ENCODE measurements around the gene PANK2. TPM values are rescaled to one million over a fixed set of nuclear protein-coding genes. Genes with fewer than 3 reads are reported as not detected.
A peak's percentile ranks its signal among the peaks of the same experiment; 100 is the strongest.

PANK2 gene
- total RNA-seq, 1 experiment from 2014 or later: 62.7 TPM

DNA sequence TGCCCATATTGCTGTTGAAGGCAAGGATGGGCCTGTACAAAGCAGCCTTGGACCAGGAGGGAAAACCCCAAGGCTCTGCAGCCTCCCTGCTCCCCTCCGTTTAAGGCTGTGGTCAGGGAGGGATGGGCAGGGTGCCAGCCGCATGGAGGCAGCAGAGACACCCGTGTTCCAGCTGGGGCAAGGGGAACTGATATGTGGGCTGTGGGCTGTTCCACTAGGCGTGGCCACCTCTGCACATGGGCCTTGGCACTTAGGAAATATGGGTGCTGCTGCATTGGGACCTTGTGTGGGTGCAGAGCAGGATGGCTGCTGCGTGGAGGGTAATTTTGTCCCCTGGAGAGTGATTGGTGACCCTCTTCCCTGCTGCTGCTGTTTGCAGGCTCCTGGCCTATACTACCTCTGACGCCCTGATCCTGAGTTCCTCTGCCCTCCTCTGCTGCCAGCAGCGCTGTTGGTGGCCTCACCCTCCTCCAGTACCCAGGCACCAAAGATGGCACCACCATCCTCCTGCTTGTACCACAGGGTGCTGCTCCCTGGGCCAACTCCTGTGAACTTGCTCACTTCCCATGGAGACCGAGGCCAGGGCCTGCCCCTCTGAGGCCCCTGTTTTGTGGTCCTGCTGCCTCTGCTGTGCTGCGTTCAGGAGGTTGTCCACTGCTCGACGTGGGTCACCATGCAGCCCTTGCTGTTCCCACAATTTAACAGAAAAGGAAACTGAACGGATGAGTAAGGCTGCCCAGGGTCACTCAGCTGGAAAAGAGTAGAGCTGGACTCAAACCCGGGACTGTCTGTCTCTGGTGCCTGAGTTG lies 35.3 kb downstream of the PANK2 start (continued):
- TF ChIP-seq NR1H2 (CRISPR knock-in tag; IDR thresholded peaks at IDR 0.05): no peak
- no peak for TF ChIP-seq ATF2 (CRISPR knock-in tag; IDR thresholded peaks at IDR 0.05; ENCODE audit: borderline replicate concordance, low read depth)
- TF ChIP-seq STAT6 (CRISPR knock-in tag; conservative IDR thresholded peaks at IDR 0.05; ENCODE audit: low read depth): no peak
- TF ChIP-seq TEAD1 (CRISPR knock-in tag; IDR thresholded peaks at IDR 0.05): no peak
- TF ChIP-seq FOXJ3 (CRISPR knock-in tag; IDR thresholded peaks at IDR 0.05; ENCODE audit: borderline replicate concordance): no peak
- TF ChIP-seq ZNF232 (CRISPR knock-in tag; IDR thresholded peaks at IDR 0.05): no peak
- no peak for TF ChIP-seq SOX15 (CRISPR knock-in tag; IDR thresholded peaks at IDR 0.05)

GRCh38 chr20:3925113-3925695 lies 36.0 kb downstream of the PANK2 start:
- DNase-seq (ENCODE audit: low spot score) (no peak), ATAC-seq (no peak)
- no peaks in the 10 kb centered on the region for H3K27me3 Mint-ChIP-seq (ENCODE audit: low read depth)
- H3K4me1 Mint-ChIP-seq: peaks cover 33% of the 10 kb centered on the region
- TF ChIP-seq ZNF138 (CRISPR knock-in tag; conservative IDR thresholded peaks at IDR 0.05) (no peak), CREB1 (CRISPR knock-in tag; IDR thresholded peaks at IDR 0.05) (no peak), ZNF512 (CRISPR knock-in tag; IDR thresholded peaks at IDR 0.05; ENCODE audit: borderline replicate concordance) (no peak)
- ChIA-PET CTCF (interaction anchor here (0.8 to 6.7 kb wide), 4 partner anchors 71 to 167 kb away, joined by 3 to 55 read pairs (median 5); no protein-coding TSS in a partner anchor), POLR2A (interaction anchor here (1.1 kb wide), 1 partner anchor 29 kb away, joined by 3 read pairs; no protein-coding TSS in a partner anchor)
- H3K9me3 Mint-ChIP-seq: no peaks in the 10 kb centered on the region
- peak overlapping the region; percentile 84 for H3K27ac Mint-ChIP-seq
- H3K36me3 Mint-ChIP-seq: peaks cover 30% of the 10 kb centered on the region
- H3K4me3 Mint-ChIP-seq: no peak overlapping the region

DNA sequence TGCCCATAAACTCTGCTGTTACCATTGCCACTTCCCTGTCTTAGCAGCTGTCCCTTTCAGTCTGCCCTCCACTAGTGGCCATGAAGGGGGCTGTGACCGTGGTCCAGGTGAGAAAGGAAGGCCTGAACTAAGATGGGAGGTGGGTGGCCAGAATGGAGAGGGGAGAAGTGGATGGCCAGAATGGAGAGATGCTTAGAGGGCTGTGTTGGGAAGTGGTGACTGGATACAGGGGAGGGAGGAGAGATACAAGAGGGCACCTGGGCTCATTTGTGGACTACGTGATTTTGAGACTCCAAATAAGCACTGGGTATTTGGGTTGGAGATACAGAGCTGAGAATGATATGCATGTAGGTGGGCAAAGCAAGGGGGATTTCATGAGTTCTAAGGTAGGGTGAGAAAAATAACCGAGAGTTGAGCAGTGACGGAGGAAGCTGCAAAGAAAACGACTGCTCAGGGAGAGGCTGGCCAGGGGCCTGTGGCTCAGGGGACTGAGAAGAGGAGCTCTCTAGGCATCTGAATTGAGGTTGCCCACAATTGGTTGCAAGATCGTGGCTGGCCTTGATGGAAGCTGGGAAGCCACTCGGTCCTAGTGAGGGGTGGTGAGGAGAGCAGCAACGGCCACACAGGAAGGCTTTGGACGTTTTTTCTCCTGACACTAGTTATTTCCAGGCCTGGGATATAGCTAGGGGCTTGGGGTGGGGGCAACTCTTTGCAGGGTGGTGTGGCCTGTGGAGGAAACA lies 36.9 kb downstream of the PANK2 start:
- Mint-ChIP-seq H3K9me3 (no peaks in the 10 kb centered on the region), H3K4me3 (no peak overlapping the region), H3K27ac (peak overlapping the region; percentile 42), H3K27me3 (ENCODE audit: low read depth) (no peaks in the 10 kb centered on the region), H3K4me1 (peaks cover 33% of the 10 kb centered on the region), H3K36me3 (peaks cover 30% of the 10 kb centered on the region)
- ChIA-PET POLR2A (interaction anchor here (0.6 to 1.1 kb wide), 3 partner anchors 17 to 30 kb away, joined by 3 to 4 read pairs (median 4); no protein-coding TSS in a partner anchor), CTCF (interaction anchor here (0.5 to 6.7 kb wide), 5 partner anchors 71 to 166 kb away, joined by 3 to 55 read pairs (median 7); no protein-coding TSS in a partner anchor)
- ATAC-seq: no peak
- DNase-seq (ENCODE audit: low spot score): no peak
- TF ChIP-seq, protein P1, sequence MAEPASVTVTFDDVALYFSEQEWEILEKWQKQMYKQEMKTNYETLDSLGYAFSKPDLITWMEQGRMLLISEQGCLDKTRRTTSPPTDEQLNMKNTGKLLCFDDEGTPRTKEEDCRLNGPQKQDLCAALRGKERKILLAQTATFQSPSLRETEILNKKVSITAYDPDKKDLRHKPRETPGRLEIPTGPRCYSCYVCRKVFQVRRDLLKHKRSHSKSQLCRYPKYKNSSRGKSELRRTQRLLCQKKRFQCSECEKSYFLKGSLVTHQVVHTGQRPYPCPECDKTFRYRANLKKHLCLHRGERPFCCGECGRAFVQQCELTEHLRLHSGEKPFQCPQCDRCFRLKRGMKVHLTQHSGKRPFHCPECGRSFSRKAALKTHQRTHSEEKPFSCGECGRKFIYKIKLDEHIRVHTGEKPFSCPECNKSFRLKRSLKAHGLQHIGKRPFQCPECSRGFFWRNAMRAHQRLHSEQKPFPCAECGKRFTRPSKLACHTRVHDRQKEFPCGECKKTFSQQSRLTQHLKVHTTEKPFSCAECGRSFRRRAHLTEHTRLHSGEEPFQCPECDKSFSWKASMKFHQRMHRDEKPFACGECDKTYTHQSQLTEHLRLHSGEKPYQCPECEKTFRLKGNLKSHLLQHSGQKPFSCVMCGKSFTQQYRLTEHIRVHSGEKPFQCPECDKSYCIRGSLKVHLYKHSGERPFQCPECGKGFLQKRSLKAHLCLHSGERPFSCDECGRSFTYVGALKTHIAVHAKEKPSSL (CRISPR knock-in tag; conservative IDR thresholded peaks at IDR 0.05): no peak; the same call in 1 of the 2 replicates
- TF ChIP-seq SMAD3 (CRISPR knock-in tag; IDR thresholded peaks at IDR 0.05; ENCODE audit: borderline replicate concordance): 0 out of 2 replicates have a peak, but pooled peaks have one; percentile 51
